Measurements from ENCODE around the gene TRPM2. TPM values are rescaled to one million over a fixed set of nuclear protein-coding genes. Genes with fewer than 3 reads are reported as not detected.

The TRPM2 gene
- total and polyA plus RNA-seq, 8 donors: 0.46 to 8.7 (median 2.6) TPM

DNA sequence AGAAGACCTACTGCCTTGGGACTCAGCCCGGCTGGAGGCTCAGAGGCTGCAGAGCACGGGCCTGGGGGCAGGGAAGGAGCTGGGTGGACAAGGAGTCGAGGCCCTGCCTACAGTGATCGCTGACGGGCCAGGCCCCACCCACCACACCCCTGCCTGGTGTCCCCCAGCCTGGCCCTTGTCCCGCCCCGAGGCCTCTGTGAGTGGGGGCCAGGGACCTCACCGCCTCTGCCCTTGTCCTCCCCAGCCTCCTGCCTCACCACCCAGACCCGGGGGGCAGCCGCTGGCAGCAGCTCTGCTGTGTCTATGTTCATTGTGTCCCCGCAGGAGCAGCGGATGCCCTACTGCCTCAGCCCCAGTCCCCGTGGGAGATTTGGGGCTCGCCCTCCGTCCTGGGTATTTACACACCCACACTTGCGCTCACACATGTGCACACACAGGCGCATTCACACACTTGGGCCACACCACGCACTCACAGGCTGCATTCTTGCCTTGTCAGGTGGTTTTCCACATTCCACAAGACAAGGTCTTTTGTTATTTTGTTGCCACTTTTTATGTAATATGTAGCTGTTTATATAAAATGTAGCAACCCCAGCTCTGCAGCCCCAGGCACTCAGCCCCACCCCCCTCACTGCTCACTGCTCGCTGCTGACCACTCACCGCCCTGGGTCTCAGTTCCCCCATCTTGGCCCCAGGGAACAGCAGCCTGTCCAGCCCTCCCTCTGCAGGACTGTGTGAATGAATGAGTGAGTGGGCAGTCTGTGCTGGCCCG lies 46.3 kb upstream of the TRPM2 start:
- H3K27ac ChIP-seq: peak overlapping the region in 1 of 4 donors; percentile 12
- no peaks in the 10 kb centered on the region for H3K27me3 ChIP-seq
- peaks cover 0 to 18% (median 0%) of the 10 kb centered on the region in 3 donors for H3K4me1 ChIP-seq
- FAIRE-seq (no peak), ATAC-seq (peak in 1 of 4 donors; percentile 14), DNase-seq (no peak)
- intact Hi-C loops (cut with DNase I): no loop called here
- peaks cover 0 to 5% (median 0%) of the 10 kb centered on the region in 3 donors for H3K36me3 ChIP-seq
- no peak for TF ChIP-seq CTCF (IDR thresholded peaks at IDR 0.05)
- WGBS, 2 donors: 68 to 73% methylated on average over 19 to 21 of the region's 21 CpGs
- H3K9me3 ChIP-seq: no peaks in the 10 kb centered on the region
- H3K4me3 ChIP-seq: no peak overlapping the region

DNA sequence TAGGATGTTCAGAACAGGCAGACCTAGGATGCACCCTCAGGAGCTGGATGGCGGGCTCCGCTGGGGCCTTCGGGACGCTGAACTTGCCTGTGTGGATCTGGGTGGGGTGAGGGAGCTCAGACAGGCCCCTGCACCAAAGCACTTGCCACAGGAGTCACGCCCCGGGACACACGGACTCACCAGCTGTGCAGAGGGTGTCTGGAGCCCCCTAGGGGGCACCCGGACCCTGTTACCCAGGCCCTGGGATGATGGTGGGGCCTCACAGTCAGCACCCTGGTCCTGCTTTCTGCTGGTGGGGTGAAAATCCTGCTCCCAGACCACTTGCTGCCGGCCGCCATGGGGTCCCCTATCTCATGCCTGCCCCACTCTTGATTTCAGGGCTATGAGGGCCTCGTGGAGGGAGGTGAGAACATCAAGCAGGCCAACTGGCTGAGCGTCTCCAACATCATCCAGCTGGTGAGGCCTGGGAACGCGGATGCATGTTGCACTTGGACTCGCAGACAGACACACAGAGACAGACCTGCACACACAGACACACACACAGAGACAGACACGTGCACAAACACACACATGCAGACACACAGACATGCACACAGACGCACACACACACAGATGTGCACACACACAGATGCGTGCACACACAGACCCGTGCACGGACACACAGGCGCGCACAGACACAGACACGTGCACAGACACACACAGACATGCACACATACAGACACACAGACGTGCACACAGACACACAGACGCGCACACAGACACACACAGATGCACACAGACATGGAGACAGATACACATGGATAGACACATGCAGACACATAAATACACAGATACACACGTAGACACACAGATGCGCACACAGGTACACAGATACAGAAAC lies 42.6 kb upstream of the TRPM2 start:
- Histone ChIP-seq H3K27ac (no peak overlapping the region), H3K9me3 (no peaks in the 10 kb centered on the region), H3K4me3 (no peak overlapping the region), H3K4me1 (no peaks in the 10 kb centered on the region), H3K27me3 (no peaks in the 10 kb centered on the region), H3K36me3 (peaks cover 0 to 24% (median 11%) of the 10 kb centered on the region in 3 donors)
- intact Hi-C loops (cut with DNase I): no loop called here
- FAIRE-seq (no peak), ATAC-seq (no peak), DNase-seq (no peak)
- WGBS, 2 donors: 91 to 94% methylated on average over 28 of the region's 28 CpGs
- TF ChIP-seq CTCF (IDR thresholded peaks at IDR 0.05): no peak

GRCh38 chr21:44312089-44312488 lies 41.3 kb upstream of the TRPM2 start:
- DNase-seq: no peak
- H3K36me3 ChIP-seq: peaks cover 0 to 24% (median 11%) of the 10 kb centered on the region in 3 donors
- H3K27ac ChIP-seq: no peak overlapping the region

DNA sequence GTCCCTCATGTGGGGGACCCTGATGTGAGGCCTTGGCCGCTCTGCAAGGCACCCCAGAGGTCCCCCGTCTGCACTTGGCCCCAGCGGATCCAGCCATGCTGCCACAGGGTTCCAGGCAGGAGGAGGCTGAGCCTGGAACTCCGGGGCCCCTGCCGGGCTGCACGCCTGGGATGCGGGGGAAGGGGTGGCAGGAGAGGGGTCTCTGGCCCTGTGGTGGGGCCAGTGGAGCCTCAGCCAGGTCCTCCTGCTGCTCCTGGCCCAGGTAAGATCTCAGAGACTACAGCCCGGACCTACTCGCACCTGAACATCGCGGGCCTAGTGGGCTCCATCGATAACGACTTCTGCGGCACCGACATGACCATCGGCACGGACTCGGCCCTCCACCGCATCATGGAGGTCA lies 40.7 kb upstream of the TRPM2 start:
- ATAC-seq (no peak), FAIRE-seq (no peak), DNase-seq (no peak)
- Histone ChIP-seq H3K27me3 (no peaks in the 10 kb centered on the region), H3K9me3 (no peaks in the 10 kb centered on the region), H3K27ac (no peak overlapping the region), H3K4me3 (no peak overlapping the region), H3K36me3 (peaks cover 0 to 24% (median 11%) of the 10 kb centered on the region in 3 donors), H3K4me1 (no peaks in the 10 kb centered on the region)
- intact Hi-C loops (cut with DNase I): no loop called here
- no peak for TF ChIP-seq CTCF (IDR thresholded peaks at IDR 0.05)
- WGBS, 2 donors: 95 to 96% methylated on average over 19 of the region's 19 CpGs

More at GRCh38 chr21:44312089-44312488, 41.3 kb upstream of the TRPM2 start:
- TF ChIP-seq CTCF (IDR thresholded peaks at IDR 0.05): no peak
- ATAC-seq: no peak
- no peak for FAIRE-seq
- Histone ChIP-seq H3K4me1 (no peaks in the 10 kb centered on the region), H3K27me3 (no peaks in the 10 kb centered on the region), H3K4me3 (no peak overlapping the region), H3K9me3 (no peaks in the 10 kb centered on the region)
- 91 to 94% methylated on average over 22 of the region's 22 CpGs for WGBS, 2 donors
- intact Hi-C loops (cut with DNase I): no loop called here

All from pancreas (tissue), 10 donors.